ENCODE data around the gene BPIFB2. TPM values are rescaled to one million over a fixed set of nuclear protein-coding genes. Genes with fewer than 3 reads are reported as not detected.

BPIFB2 gene
- total and polyA plus RNA-seq, 10 of the 15 experiments (the other 5 are each of a cell fraction or from before 2014, with no cell fraction given) = not detected

DNA sequence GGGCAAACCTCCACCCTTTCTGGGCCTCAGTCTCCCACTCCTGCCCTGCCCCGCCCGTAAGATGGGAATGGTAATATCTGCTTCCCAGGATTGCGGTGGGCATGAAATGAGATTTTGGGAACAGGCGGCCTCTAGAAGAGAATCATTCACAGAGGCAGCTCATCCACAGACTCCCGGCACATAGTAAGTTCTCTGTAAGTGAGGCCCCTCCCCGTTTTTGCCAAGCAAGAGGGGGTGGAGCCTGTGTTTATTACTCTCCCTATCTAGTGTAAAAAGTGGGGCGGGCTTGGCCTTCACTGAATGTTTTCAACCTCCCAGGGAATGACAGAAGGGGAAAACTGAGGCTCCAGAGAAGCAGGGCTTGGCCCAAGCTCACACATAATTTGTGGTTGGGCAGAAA, 23.3 kb upstream of the BPIFB2 start:
- ChIA-PET RAD21 (ENCODE audit: unreplicated experiment) (no interaction called here), CTCF (no interaction called here), POLR2A (no interaction called here), SMC1A (ENCODE audit: uncharacterized antibody, unreplicated experiment) (no interaction called here)
- intact Hi-C loops (cut with micrococcal nuclease; ENCODE audit: unreplicated experiment) = no loop called here
- H3K4me2 ChIP-seq (ENCODE audit: control insufficient read depth, insufficient read depth) = no peak overlapping the region
- H3K4me1 ChIP-seq (ENCODE audit: control insufficient read depth, insufficient read depth, low read length) = no peaks in the 10 kb centered on the region
- no peak overlapping the region for H3K9ac ChIP-seq (ENCODE audit: control insufficient read depth, insufficient read depth, low read length)
- H2AFZ ChIP-seq (ENCODE audit: control insufficient read depth, low read depth, low read length) = no peak overlapping the region
- FAIRE-seq (no peak), DNase-seq (ENCODE audit: low read depth, low spot score) (no peak), ATAC-seq (no peak)
- TF ChIP-seq SMC3 (IDR thresholded peaks at IDR 0.05; ENCODE audit: borderline replicate concordance, low read length) (no peak), YY1 (IDR thresholded peaks at IDR 0.05; ENCODE audit: low read depth, low read length) (no peak), ZNF207 (IDR thresholded peaks at IDR 0.05; ENCODE audit: borderline replicate concordance) (no peak), TBL1XR1 (IDR thresholded peaks at IDR 0.05; ENCODE audit: low read depth, low read length) (no peak), ASH2L (IDR thresholded peaks at IDR 0.05; ENCODE audit: borderline replicate concordance, low read depth) (no peak), SP1 (IDR thresholded peaks at IDR 0.05; ENCODE audit: low read depth, low read length) (no peak), STAT3 (IDR thresholded peaks at IDR 0.05; ENCODE audit: low read depth, low read length) (no peak), RB1 (IDR thresholded peaks at IDR 0.05; ENCODE audit: borderline replicate concordance) (no peak), MXI1 (IDR thresholded peaks at IDR 0.05; ENCODE audit: low read depth, low read length) (no peak), ATF7 (IDR thresholded peaks at IDR 0.05; ENCODE audit: low read depth) (no peak), LARP7 (IDR thresholded peaks at IDR 0.05) (no peak), NFYB (IDR thresholded peaks at IDR 0.05; ENCODE audit: insufficient read depth, low read depth, low read length) (no peak), ESRRA (IDR thresholded peaks at IDR 0.05; ENCODE audit: low read length) (no peak), CREB1 (IDR thresholded peaks at IDR 0.05; ENCODE audit: low read depth) (no peak), JUNB (IDR thresholded peaks at IDR 0.05) (no peak)
- TF ChIP-seq, protein P1, sequence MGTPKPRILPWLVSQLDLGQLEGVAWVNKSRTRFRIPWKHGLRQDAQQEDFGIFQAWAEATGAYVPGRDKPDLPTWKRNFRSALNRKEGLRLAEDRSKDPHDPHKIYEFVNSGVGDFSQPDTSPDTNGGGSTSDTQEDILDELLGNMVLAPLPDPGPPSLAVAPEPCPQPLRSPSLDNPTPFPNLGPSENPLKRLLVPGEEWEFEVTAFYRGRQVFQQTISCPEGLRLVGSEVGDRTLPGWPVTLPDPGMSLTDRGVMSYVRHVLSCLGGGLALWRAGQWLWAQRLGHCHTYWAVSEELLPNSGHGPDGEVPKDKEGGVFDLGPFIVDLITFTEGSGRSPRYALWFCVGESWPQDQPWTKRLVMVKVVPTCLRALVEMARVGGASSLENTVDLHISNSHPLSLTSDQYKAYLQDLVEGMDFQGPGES (IDR thresholded peaks at IDR 0.05) = no peak
- TF ChIP-seq, protein P2, sequence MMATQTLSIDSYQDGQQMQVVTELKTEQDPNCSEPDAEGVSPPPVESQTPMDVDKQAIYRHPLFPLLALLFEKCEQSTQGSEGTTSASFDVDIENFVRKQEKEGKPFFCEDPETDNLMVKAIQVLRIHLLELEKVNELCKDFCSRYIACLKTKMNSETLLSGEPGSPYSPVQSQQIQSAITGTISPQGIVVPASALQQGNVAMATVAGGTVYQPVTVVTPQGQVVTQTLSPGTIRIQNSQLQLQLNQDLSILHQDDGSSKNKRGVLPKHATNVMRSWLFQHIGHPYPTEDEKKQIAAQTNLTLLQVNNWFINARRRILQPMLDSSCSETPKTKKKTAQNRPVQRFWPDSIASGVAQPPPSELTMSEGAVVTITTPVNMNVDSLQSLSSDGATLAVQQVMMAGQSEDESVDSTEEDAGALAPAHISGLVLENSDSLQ (IDR thresholded peaks at IDR 0.05) = no peak
- TF ChIP-seq, protein P3, sequence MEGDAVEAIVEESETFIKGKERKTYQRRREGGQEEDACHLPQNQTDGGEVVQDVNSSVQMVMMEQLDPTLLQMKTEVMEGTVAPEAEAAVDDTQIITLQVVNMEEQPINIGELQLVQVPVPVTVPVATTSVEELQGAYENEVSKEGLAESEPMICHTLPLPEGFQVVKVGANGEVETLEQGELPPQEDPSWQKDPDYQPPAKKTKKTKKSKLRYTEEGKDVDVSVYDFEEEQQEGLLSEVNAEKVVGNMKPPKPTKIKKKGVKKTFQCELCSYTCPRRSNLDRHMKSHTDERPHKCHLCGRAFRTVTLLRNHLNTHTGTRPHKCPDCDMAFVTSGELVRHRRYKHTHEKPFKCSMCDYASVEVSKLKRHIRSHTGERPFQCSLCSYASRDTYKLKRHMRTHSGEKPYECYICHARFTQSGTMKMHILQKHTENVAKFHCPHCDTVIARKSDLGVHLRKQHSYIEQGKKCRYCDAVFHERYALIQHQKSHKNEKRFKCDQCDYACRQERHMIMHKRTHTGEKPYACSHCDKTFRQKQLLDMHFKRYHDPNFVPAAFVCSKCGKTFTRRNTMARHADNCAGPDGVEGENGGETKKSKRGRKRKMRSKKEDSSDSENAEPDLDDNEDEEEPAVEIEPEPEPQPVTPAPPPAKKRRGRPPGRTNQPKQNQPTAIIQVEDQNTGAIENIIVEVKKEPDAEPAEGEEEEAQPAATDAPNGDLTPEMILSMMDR (IDR thresholded peaks at IDR 0.05 in 2 of 3, conservative IDR thresholded peaks at IDR 0.05 in 1 of 3; ENCODE audit: control insufficient read depth in 2 of 3, extremely low read depth in 1 of 3, insufficient read depth in 1 of 3, low read depth in 3 of 3, low read length in 3 of 3) = no peak
- no TSS peak for BruUV-seq (replicated peaks)
- H3K36me3 ChIP-seq (ENCODE audit: control insufficient read depth in 2 of 2, insufficient read depth in 2 of 2, low read length in 1 of 2) = no peaks in the 10 kb centered on the region
- no peaks in the 10 kb centered on the region for H3K9me3 ChIP-seq (replicated peaks; ENCODE audit: control insufficient read depth, insufficient read depth, low read length)
- in situ Hi-C loops (cut with MboI) = no loop called here
- H3K4me3 ChIP-seq = no peak overlapping the region
- no peak overlapping the region for H3K27ac ChIP-seq (ENCODE audit: control insufficient read depth, insufficient read depth)
- no peaks in the 10 kb centered on the region for H3K79me2 ChIP-seq (ENCODE audit: control insufficient read depth, insufficient read depth, low read length)
- 49% methylated on average over 7 of the region's 7 CpGs for WGBS (ENCODE audit: insufficient coverage, insufficient replicate concordance, low lambda C conversion rate, missing lambda C conversion rate)
- H3K27me3 ChIP-seq (replicated peaks in 1 of 2; ENCODE audit: control insufficient read depth in 2 of 2, insufficient read depth in 2 of 2, low read length in 1 of 2) = no peaks in the 10 kb centered on the region; a peak in 2 of 4 replicates
- H4K20me1 ChIP-seq (ENCODE audit: control insufficient read depth, insufficient read depth) = no peaks in the 10 kb centered on the region

Data from GM12878 (cell line).